Trophoblast cell (in vitro differentiated cells and primary cell): ENCODE results near the gene PHAX.

Source experiments
- DNase-seq, 2 donors: peaks; one replicate each; pipeline ENCODE4 v3.0.0-alpha.2; 2016
- H2AFZ ChIP-seq: 2 replicates; pipeline ENCODE4 v1.6.1; 2013; ENCODE audit warnings: low read length, moderate library complexity, mild to moderate bottlenecking; ENCODE audit not compliant: insufficient read depth, poor library complexity
- H2AK5ac ChIP-seq: 2 replicates; pipeline ENCODE4 v1.6.1; 2013; ENCODE audit warnings: mild to moderate bottlenecking, low read length
- H2BK120ac ChIP-seq: 2 replicates; pipeline ENCODE4 v1.6.1; 2013; ENCODE audit warnings: low read length, mild to moderate bottlenecking, moderate library complexity; ENCODE audit not compliant: insufficient read depth, poor library complexity
- H2BK12ac ChIP-seq: 2 replicates; pipeline ENCODE4 v1.6.1; 2013; ENCODE audit warnings: mild to moderate bottlenecking, low read length, moderate library complexity
- H2BK5ac ChIP-seq: 2 replicates; pipeline ENCODE4 v1.6.1; 2013; ENCODE audit warnings: low read length, low read depth, moderate library complexity, mild to moderate bottlenecking; ENCODE audit not compliant: poor library complexity
- H3K14ac ChIP-seq: 2 replicates; pipeline ENCODE4 v1.6.1; 2013; ENCODE audit warnings: mild to moderate bottlenecking, low read length
- H3K18ac ChIP-seq: 2 replicates; pipeline ENCODE4 v1.6.1; 2013; ENCODE audit warnings: mild to moderate bottlenecking, low read length
- H3K23ac ChIP-seq: 2 replicates; pipeline ENCODE4 v1.6.1; 2013; ENCODE audit warnings: low read length
- H3K27ac ChIP-seq: 2 replicates; pipeline ENCODE4 v1.5.1; 2013; ENCODE audit warnings: low read depth, mild to moderate bottlenecking, inconsistent platforms, low read length, moderate library complexity
- H3K27me3 ChIP-seq: 2 replicates; pipeline ENCODE4 v1.6.1; 2013; ENCODE audit warnings: inconsistent platforms, mild to moderate bottlenecking, low read length, moderate library complexity; ENCODE audit not compliant: insufficient read depth
- H3K36me3 ChIP-seq, 2 experiments: 1 replicate in 1 of 2; 2 replicates in 1 of 2; pipeline ENCODE4 v1.6.1; 2013; ENCODE audit warnings: low read length in 2 of 2, mild to moderate bottlenecking in 2 of 2, moderate library complexity in 1 of 2; ENCODE audit not compliant: insufficient read depth in 2 of 2, control insufficient read depth in 1 of 2
- H3K4ac ChIP-seq: 2 replicates; pipeline ENCODE4 v1.6.1; 2013; ENCODE audit warnings: low read depth, mild to moderate bottlenecking, low read length, moderate library complexity
- H3K4me1 ChIP-seq, 2 experiments: 1 replicate in 1 of 2; 2 replicates in 1 of 2; pipeline ENCODE4 v1.6.1; 2013; ENCODE audit warnings: low read length in 2 of 2, mild to moderate bottlenecking in 2 of 2, moderate library complexity in 1 of 2; ENCODE audit not compliant: insufficient read depth in 2 of 2, control insufficient read depth in 1 of 2
- H3K4me2 ChIP-seq: 2 replicates; pipeline ENCODE4 v1.6.1; 2013; ENCODE audit warnings: inconsistent platforms, mild to moderate bottlenecking, low read length, moderate library complexity
- H3K4me3 ChIP-seq: 2 replicates; pipeline ENCODE4 v1.5.1; 2013; ENCODE audit warnings: mild to moderate bottlenecking, low read depth, low read length, inconsistent platforms
- H3K79me1 ChIP-seq: one replicate; pipeline ENCODE4 v1.6.1; 2013; ENCODE audit warnings: low read length
- H3K79me2 ChIP-seq: 2 replicates; pipeline ENCODE4 v1.6.1; 2013; ENCODE audit warnings: low read length, mild to moderate bottlenecking; ENCODE audit not compliant: control insufficient read depth, insufficient read depth, poor library complexity
- H3K9ac ChIP-seq: 2 replicates; pipeline ENCODE4 v1.6.1; 2013; ENCODE audit warnings: mild to moderate bottlenecking, low read length
- H3K9me3 ChIP-seq: 2 replicates; pipeline ENCODE4 v1.6.1; 2013; ENCODE audit warnings: low read depth, mild to moderate bottlenecking, control low read depth, inconsistent platforms, low read length; ENCODE audit not compliant: insufficient read depth
- H4K12ac ChIP-seq: 2 replicates; pipeline ENCODE4 v1.6.1; 2013; ENCODE audit warnings: low read depth, mild to moderate bottlenecking, low read length, moderate library complexity
- H4K8ac ChIP-seq: 2 replicates; pipeline ENCODE4 v1.6.1; 2013; ENCODE audit warnings: low read depth, mild to moderate bottlenecking, low read length, moderate library complexity
- H4K91ac ChIP-seq: one replicate; pipeline ENCODE4 v1.6.1; 2013; ENCODE audit warnings: low read depth, mild to moderate bottlenecking, low read length, moderate library complexity
- WGBS: extraction: QIAGEN DNeasy Blood & Tissue Kit; methylation state at CpG from one replicate; pipeline ENCODE4 v1.1.7; 2013; ENCODE audit warnings: missing lambda C conversion rate; ENCODE audit not compliant: insufficient read length, insufficient coverage; ENCODE audit errors: extremely low coverage; 5-methylcytosine and 5-hydroxymethylcytosine counted together

PHAX gene

GRCh38 chr5:126577415-126577814 is 23.3 kb upstream of the PHAX start:
- H3K18ac ChIP-seq: no peak overlapping the region
- no peaks in the 10 kb centered on the region for H3K79me1 ChIP-seq
- H2BK12ac ChIP-seq: no peak overlapping the region
- no peak overlapping the region for H2AK5ac ChIP-seq
- no peak overlapping the region for H3K9ac ChIP-seq
- no peak overlapping the region for H3K4ac ChIP-seq
- no peaks in the 10 kb centered on the region for H3K9me3 ChIP-seq
- H4K8ac ChIP-seq: no peak overlapping the region
- H3K27me3 ChIP-seq: no peaks in the 10 kb centered on the region
- H3K36me3 ChIP-seq: peaks cover 30 to 46% of the 10 kb centered on the region in 2 experiments
- no peak overlapping the region for H3K4me3 ChIP-seq
- H3K23ac ChIP-seq: no peak overlapping the region
- DNase-seq: no peak
- no peak overlapping the region for H4K91ac ChIP-seq
- H2BK120ac ChIP-seq: no peak overlapping the region
- H3K27ac ChIP-seq: no peak overlapping the region
- H2AFZ ChIP-seq: no peak overlapping the region
- no peak overlapping the region for H3K14ac ChIP-seq
- H3K4me1 ChIP-seq: no peaks in the 10 kb centered on the region
- no CpG with 5 or more reads among the region's 5 CpGs for WGBS
- H3K4me2 ChIP-seq: no peak overlapping the region
- H3K79me2 ChIP-seq: no peaks in the 10 kb centered on the region
- H4K12ac ChIP-seq: no peak overlapping the region
- H2BK5ac ChIP-seq: no peak overlapping the region

GRCh38 chr5:126579716-126580115 is 21.0 kb upstream of the PHAX start:
- Histone ChIP-seq H3K9ac (no peak overlapping the region), H3K4me1 (no peaks in the 10 kb centered on the region), H4K12ac (no peak overlapping the region), H3K4ac (no peak overlapping the region), H3K14ac (no peak overlapping the region), H2BK120ac (no peak overlapping the region), H2BK5ac (no peak overlapping the region), H3K79me1 (no peaks in the 10 kb centered on the region), H2AFZ (no peak overlapping the region), H4K8ac (no peak overlapping the region), H3K36me3 (peaks cover 30 to 41% of the 10 kb centered on the region in 2 experiments), H3K27me3 (no peaks in the 10 kb centered on the region), H3K18ac (no peak overlapping the region), H3K79me2 (no peaks in the 10 kb centered on the region), H4K91ac (no peak overlapping the region), H3K4me2 (no peak overlapping the region), H3K4me3 (no peak overlapping the region), H3K27ac (no peak overlapping the region), H2AK5ac (no peak overlapping the region), H2BK12ac (no peak overlapping the region), H3K23ac (no peak overlapping the region), H3K9me3 (no peaks in the 10 kb centered on the region)
- no peak for DNase-seq
- WGBS: no CpG with 5 or more reads among the region's 2 CpGs

GRCh38 chr5:126583761-126584160 is 17.0 kb upstream of the PHAX start:
- Histone ChIP-seq H3K9ac (no peak overlapping the region), H2BK5ac (no peak overlapping the region), H3K4me3 (no peak overlapping the region), H3K36me3 (peaks cover 31 to 34% of the 10 kb centered on the region in 2 experiments), H4K91ac (no peak overlapping the region), H2BK12ac (no peak overlapping the region), H3K79me2 (no peaks in the 10 kb centered on the region), H3K23ac (no peak overlapping the region), H3K18ac (no peak overlapping the region), H3K14ac (no peak overlapping the region), H2AK5ac (no peak overlapping the region), H3K27me3 (no peaks in the 10 kb centered on the region), H3K4me2 (no peak overlapping the region), H4K12ac (no peak overlapping the region), H3K9me3 (no peaks in the 10 kb centered on the region), H3K79me1 (no peaks in the 10 kb centered on the region), H3K4me1 (no peaks in the 10 kb centered on the region), H2AFZ (no peak overlapping the region), H3K27ac (no peak overlapping the region), H2BK120ac (no peak overlapping the region), H3K4ac (no peak overlapping the region), H4K8ac (no peak overlapping the region)
- DNase-seq: no peak
- no CpG with 5 or more reads among the region's 3 CpGs for WGBS

- Histone ChIP-seq H3K4me2 (no peak overlapping the region), H2BK120ac (no peak overlapping the region), H3K36me3 (peaks cover 28 to 39% of the 10 kb centered on the region in 2 experiments), H2AK5ac (no peak overlapping the region), H3K4me3 (no peak overlapping the region), H4K12ac (no peak overlapping the region), H3K18ac (no peak overlapping the region), H3K79me1 (no peaks in the 10 kb centered on the region), H3K9ac (no peak overlapping the region), H3K27ac (no peak overlapping the region), H4K91ac (no peak overlapping the region), H2BK5ac (no peak overlapping the region), H2BK12ac (no peak overlapping the region), H3K4me1 (no peaks in the 10 kb centered on the region), H3K9me3 (peaks cover 2% of the 10 kb centered on the region), H3K23ac (no peak overlapping the region), H3K14ac (no peak overlapping the region), H3K79me2 (no peaks in the 10 kb centered on the region), H4K8ac (no peak overlapping the region), H3K4ac (no peak overlapping the region), H3K27me3 (no peaks in the 10 kb centered on the region), H2AFZ (no peak overlapping the region)
- WGBS: no CpG with 5 or more reads among the region's 9 CpGs
- no peak for DNase-seq
Measured at GRCh38 chr5:126587551-126588390, 13.0 kb upstream of the PHAX start.
